Right forelimb (tissue), 1 donor: ENCODE data around the gene CYP39A1.

ENCODE experiments used
- DNase-seq: peaks from one replicate; pipeline ENCODE4 v3.0.0-alpha.2; 2018

CYP39A1 gene

DNA sequence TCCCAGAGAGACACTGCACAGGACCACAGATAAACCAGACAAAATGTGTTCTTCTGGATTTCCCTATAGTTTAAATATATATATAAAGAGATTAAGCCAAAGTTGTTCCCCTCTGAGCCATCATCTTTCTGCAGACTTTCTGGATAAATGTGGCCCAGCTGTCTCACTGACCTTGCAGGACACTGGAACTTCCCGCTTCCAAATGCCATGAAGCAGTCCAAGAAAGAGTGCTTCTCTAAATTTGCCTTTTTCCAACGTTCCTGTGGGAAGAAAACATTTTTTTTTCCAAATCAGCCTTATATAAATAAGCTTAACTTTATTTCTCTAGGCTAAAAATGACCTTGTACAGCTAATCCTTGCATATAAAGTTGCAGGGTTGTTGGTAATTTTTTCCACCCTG lies 65.7 kb downstream of the CYP39A1 start:
- DNase-seq: no peak

GRCh38 chr6:46584586-46584985 lies 68.0 kb downstream of the CYP39A1 start:
- no peak for DNase-seq

DNA sequence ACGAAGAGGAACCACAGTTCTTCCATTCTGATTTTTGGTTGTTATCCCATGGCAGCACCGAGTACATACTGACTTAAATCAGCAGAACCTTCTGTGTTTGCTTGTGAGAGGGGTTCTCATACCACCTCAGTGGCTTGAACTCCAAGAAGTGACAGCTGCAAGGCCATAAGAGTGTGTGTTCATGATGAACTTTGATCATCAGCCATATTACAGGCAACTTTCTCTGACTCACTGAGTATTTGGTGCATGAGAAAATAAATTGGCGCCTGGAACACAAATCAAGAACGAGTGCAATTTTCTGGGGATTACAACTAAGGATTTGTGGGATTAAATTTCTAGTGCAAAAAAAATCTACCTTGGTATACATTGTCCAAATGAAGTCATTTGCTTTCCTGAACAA lies 68.9 kb downstream of the CYP39A1 start:
- no peak for DNase-seq

DNA sequence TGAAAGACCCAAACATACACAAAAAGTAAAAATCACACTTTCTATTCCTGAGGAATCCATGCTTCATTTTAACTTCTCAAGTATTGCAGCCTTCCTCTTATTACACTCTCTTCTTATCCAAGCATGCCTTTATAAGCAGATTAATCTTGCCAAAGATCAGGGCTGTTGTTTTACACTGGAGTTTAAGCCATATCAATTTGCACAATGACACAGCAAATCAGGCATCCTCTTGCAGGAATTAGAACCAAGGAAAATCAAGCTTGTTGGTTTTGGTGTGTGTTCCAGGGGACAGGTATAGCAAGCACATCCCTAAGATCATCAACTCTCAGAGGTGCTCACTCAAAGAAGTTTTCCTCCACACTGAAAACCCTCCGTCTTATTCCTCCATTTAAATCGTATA lies 69.5 kb downstream of the CYP39A1 start:
- no peak for DNase-seq

- DNase-seq: no peak
Observed at GRCh38 chr6:46581459-46582177, 71.0 kb downstream of the CYP39A1 start.

DNA sequence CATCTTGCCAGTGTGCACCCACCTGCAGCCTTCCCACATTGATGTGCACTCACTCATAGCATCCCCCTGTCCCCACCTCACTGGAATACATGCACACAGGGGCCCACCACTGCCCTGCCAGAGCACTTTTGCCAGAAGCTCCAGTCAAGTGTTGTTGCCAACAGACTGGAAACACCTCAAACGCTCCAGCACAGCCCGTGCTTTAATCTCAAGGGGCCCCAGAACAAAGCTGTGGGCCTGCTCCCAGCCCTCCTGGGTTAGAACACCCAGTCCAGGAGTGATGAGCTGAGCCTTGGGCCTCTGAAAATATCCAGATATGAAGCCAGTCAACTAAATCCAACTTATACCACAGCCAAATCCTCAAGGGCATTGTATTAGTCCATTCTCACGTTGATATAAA lies 77.1 kb downstream of the CYP39A1 start:
- DNase-seq: no peak

DNA sequence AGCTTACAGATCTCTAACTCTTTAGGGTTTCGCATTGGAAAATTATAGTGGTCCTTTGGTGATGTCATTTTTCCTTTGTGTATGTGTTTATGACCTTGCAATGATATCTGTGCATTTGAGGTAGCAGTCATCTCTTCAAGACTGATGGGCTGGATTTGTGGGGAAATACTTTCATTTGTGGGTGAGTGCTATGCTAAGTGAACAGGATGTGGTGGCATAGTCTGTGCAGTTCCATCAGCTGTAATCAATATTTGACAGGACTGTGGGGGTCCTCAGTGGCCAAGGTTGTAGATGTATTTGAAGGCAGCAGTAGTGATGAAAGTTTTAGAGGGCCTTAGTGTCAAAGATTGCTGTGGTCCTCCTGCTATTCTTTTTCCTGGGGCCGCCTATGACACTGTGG lies 79.5 kb downstream of the CYP39A1 start:
- DNase-seq: no peak

DNA sequence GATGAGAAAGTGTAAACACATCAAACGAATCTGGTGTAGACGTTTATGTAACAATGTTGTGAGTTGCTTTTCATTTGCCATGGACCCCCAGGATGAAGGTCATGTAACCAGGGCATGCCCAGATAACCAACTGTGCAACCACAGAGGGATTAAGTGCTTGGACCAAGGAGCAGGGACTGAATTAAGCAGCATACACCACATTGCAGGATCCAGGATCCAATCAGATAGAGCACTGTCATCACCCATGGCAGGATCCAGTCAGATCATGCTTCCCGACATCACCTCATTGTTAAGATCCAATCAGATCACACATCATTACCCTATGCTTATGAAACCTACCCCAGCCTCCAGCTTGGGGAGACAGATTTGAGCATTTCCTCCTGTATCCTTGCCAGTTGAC lies 87.1 kb downstream of the CYP39A1 start:
- no peak for DNase-seq

DNA sequence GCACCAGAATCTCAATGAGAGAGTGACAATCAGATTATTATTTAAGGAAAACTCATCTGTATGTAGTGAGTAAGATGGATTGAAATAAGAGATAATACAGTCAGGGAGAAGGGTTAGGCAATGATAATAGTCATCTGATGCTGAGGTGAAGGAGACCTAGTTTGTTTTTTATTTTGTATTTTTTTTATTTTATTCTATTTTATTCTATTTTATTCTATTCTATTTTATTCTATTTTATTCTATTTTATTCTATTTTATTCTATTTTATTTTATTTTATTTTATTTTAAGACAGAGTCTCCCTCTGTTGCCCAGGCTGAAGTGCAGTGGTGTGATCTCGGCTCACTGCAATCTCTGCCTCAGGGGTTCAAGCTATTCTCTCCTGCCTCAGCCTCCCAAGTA lies 88.7 kb downstream of the CYP39A1 start:
- no peak for DNase-seq

- no peak for DNase-seq
Observed at GRCh38 chr6:46556053-46556452, 96.6 kb downstream of the CYP39A1 start.

GRCh38 chr6:46555129-46555528 lies 97.5 kb downstream of the CYP39A1 start:
- DNase-seq: no peak

- no peak for DNase-seq
Observed at GRCh38 chr6:46549155-46549554, 103.5 kb downstream of the CYP39A1 start.

DNA sequence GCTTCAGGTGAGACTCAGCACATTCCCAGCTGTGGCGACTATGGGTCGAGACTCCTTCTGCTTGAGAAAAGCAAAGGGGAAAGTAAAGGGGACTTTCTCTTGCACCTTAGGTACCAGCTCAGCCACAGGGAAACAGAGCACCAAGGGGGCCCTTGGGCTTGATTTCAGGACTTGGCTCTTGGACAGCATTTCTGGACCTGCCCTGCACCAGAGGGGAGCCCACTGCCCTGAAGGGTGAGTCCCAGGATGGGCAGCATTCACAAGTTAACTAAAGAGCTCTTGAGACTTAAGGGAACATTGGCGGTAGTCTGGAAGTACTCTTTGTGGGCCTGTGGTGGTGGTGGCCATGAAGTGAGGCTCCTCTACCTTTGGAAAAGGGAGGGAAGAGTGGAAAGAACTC lies 111.1 kb downstream of the CYP39A1 start:
- no peak for DNase-seq

DNA sequence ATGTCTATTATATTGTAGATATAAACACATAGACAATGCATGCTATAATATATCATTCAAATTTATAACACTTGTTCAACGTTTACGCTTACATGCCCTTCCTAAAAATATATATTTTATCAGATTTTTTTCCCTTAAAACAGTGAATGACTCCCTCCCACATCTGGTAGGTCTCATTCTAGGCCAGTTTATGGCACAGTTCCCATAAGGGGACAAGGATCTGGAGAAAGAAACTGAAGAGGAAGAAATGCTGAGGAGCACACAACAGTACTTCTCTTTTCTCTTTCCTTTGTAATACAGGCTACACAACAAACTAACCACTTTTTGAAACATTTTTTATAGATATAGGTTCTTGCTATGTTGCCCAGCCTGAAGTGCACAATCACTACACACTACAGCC lies 112.8 kb downstream of the CYP39A1 start:
- no peak for DNase-seq

DNA sequence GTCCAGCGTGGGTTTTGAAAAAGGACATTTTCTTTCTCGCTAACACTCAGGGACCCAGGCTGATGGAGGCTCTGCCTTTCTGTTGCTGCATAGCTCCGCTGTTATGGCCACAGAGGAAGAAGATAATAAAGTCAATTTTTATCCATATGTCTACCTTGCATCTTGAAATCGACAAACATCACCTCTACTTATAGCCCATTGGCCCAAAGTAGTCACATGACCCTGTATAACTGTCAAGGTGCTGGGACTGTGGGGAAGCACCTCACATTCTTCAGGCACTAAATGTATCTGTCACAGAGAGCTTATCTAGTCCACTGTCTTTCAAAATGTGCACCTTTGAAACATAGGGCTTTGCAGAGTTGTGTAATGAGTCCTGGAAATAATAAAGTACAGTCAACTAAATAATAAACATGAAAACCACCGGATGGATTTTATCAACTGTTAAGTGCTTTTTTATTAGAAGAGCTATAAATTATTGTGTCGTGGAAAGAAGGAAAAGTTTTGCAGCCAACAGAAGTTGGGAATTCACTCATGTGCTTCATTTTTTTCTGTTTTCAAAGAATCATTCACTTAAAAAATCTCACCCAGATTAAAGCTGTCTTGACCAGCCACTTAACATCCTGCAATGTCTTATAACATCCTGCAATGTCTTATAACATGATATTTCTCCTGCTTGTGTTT lies 113.7 kb downstream of the CYP39A1 start:
- DNase-seq: no peak

DNA sequence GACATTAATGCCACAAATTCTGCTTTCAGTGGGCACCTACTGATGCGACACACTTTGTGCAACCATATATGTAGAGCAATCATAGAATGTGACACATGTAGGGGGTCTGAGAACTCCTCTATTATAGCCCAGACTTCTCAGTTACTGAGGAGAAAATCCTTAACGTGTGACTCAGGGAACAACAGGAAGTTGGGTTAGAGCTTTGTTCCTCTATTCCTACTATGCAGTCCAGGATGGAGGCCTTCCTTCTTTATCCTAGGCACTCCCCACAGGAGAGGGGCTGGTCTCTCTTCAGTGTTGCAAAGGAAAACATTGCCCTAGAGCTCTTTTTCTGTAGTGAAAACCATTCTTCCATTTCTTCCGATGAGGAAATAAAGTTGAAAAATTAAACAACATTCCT lies 121.7 kb downstream of the CYP39A1 start:
- DNase-seq: no peak

GRCh38 chr6:46528961-46529750 lies 123.5 kb downstream of the CYP39A1 start:
- DNase-seq: no peak

DNA sequence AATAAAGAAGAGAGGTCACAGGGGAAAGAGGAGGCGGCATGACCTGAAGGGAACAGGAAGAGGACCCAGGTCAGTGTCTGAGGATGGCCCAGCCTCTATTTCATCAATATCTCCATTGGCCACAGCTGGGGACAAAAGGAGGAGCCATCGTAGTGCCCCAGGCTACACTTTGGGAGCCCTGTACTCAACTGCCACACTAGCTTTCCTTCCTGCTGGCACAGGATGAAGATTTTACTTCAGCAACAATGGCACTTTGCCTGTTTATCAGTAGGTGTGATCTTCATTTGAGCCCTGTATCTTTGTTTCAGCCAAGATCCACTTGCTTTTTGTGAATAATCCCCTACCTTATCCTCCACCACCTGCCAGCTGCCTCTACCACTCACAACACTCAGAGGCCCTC lies 126.0 kb downstream of the CYP39A1 start:
- DNase-seq: no peak

GRCh38 chr6:46525583-46525982 lies 127.0 kb downstream of the CYP39A1 start:
- no peak for DNase-seq

DNA sequence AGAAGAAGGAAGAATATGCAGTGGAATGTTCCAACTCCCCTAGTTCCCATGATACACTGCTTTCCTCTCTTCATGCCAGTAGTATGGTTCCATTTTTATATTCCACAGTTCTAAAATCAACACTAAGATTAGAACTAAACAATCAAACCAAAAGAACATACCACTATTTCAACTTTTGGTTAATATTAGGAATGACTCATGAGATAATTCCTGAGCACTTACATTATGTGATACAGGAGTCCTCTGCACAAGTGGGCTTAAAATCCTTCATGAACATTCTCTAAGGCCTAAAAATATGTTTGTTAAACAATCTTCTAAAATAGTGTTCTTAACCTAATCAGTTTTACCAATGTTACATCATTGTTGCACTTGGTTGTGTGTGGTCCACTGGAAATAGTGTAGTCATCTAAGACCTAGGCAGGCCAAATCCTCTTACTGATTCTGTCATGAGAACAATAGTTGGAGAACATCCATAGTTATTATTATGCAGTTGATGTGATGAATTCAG lies 131.1 kb downstream of the CYP39A1 start:
- no peak for DNase-seq

DNA sequence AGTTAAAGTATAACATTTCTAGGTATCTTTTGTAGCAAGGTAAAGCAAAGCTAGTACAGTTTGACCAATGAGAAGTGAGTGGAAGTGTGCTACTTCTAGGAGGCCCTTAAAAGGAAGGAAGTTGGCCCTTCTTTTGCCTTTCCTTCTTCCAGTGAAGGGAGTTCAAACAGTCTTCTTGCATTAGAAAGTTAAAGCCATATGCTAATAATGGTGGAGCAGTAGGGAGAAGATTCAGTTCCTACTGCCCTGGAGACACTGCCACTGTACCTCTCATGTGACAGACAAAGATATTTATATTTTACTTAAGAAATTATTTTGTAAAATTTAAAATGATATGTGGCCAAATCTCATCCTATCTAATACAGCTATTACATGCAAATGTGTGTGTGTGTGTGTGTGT lies 135.4 kb downstream of the CYP39A1 start:
- DNase-seq: no peak

DNA sequence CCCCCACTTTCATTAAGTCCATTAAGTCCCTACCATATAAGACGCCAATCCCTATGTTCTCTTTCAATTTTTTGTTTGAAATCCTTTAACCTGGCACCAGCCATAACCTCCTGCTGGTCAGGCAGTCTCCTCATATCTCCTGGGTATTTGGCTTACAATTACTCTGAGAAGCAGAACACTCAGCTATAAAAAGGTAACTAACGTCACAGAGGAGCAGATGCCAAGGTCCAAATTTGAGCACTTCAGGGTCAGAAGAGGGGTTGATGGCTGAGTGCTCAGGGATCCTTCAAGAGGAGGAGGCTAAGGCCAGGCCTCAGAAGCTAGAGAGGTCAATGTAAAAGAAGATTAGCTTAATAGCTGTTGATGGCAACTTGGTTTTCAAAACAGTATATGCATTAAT lies 139.1 kb downstream of the CYP39A1 start:
- DNase-seq: no peak

DNA sequence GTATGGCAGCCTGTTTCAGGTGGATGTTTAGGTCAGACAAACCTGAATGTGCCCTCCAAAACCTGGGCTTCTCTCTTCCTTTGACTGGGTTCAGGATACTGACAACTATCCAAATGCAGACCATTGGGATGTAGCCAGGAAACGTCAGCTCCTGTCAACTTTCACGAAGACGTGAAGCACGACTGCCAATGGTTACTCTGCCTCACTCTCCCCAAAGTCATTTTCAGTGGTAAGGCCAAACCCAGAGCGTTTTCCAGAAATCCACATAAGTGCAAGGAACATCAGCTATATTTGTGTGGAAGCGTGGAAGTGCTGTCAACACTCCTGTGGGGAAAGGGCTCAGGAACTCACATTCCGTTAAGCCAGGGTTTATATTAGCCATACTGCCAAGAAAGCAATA lies 141.3 kb downstream of the CYP39A1 start:
- DNase-seq: no peak

- DNase-seq: no peak
Observed at GRCh38 chr6:46510651-46511050, 142.0 kb downstream of the CYP39A1 start.
